OCI-LY7 (cell line): ENCODE data around the gene SLC27A6. TPM values are rescaled to one million over a fixed set of nuclear protein-coding genes. Genes with fewer than 3 reads are reported as not detected.

ENCODE experiments used
- BruUV-seq: library from RNA; stranded (reverse); fragments of 400-500 nt; replicated peaks from 2 replicates; lab custom pipeline; 2021; lab: Mats Ljungman, UMichigan
- CTCF ChIA-PET: fragments of 300-600 bp; sonication (Branson Sonifier 250); formaldehyde crosslinking; loops from one replicate; lab custom pipeline; 2022; ENCODE audit warnings: antibody characterized with exemption; ENCODE audit not compliant: unreplicated experiment; lab: Charles Lee
- POLR2A ChIA-PET: fragments of 300-600 bp; sonication (Branson Sonifier 250); formaldehyde crosslinking; loops from one replicate; lab custom pipeline; 2022; ENCODE audit warnings: antibody characterized with exemption; lab: Charles Lee
- DNase-seq: peaks from one replicate; pipeline ENCODE4 v3.0.0-alpha.2; 2015; ENCODE audit warnings: low spot score
- H2AFZ ChIP-seq: fragments of 200-600 bp; sonication (generic), shearing (Covaris generic); 2 replicates; pipeline ENCODE4 v1.6.1; 2014; ENCODE audit warnings: mild to moderate bottlenecking, antibody characterized with exemption, low read length, moderate library complexity
- H3K27ac ChIP-seq: fragments of 200-600 bp; sonication (generic); 2 replicates; pipeline ENCODE4 v1.5.1; 2014; ENCODE audit warnings: mixed run types, low read depth, mild to moderate bottlenecking, moderate library complexity, low read length, inconsistent platforms; ENCODE audit not compliant: poor library complexity, severe bottlenecking
- H3K36me3 ChIP-seq: fragments of 200-600 bp; sonication (generic); 2 replicates; pipeline ENCODE4 v1.6.1; 2014; ENCODE audit warnings: mild to moderate bottlenecking, antibody characterized with exemption, low read length, moderate library complexity, mixed read lengths; ENCODE audit not compliant: insufficient read depth
- H3K4me1 ChIP-seq: fragments of 200-600 bp; sonication (generic); 2 replicates; pipeline ENCODE4 v1.5.1; 2014; ENCODE audit warnings: mild to moderate bottlenecking, low read length; ENCODE audit not compliant: insufficient read depth, poor library complexity, severe bottlenecking
- H3K4me2 ChIP-seq: fragments of 200-600 bp; sonication (generic); 2 replicates; pipeline ENCODE4 v1.6.1; 2014; ENCODE audit warnings: mild to moderate bottlenecking, low read length
- H3K4me3 ChIP-seq: fragments of 200-600 bp; sonication (generic); 2 replicates; pipeline ENCODE4 v1.5.1; 2014; ENCODE audit warnings: mild to moderate bottlenecking, low read depth, low read length; ENCODE audit not compliant: poor library complexity, severe bottlenecking
- H3K79me2 ChIP-seq: fragments of 200-600 bp; sonication (generic); 2 replicates; pipeline ENCODE4 v1.6.1; 2016; ENCODE audit warnings: low read depth, mild to moderate bottlenecking, low read length, moderate library complexity, mixed read lengths; ENCODE audit not compliant: insufficient read depth
- H3K9me2 ChIP-seq: fragments of 200-600 bp; sonication (generic); 2 replicates; pipeline ENCODE4 v1.6.1; 2016; ENCODE audit warnings: mild to moderate bottlenecking, low read length, mixed read lengths; ENCODE audit not compliant: insufficient read depth
- H3K9me3 ChIP-seq: fragments of 200-600 bp; sonication (generic); 2 replicates; pipeline ENCODE4 v1.6.1; 2014; ENCODE audit warnings: mild to moderate bottlenecking, mixed run types, low read length, mixed read lengths
- H4K20me1 ChIP-seq: fragments of 200-600 bp; sonication (generic); 2 replicates; pipeline ENCODE4 v1.6.1; 2014; ENCODE audit warnings: mild to moderate bottlenecking, antibody characterized with exemption, low read length, moderate library complexity, mixed read lengths; ENCODE audit not compliant: insufficient read depth
- EZH2phosphoT487 ChIP-seq: fragments of 200-600 bp; sonication (generic); IDR thresholded peaks from 2 replicates; pipeline ENCODE4 v1.6.1; 2018; ENCODE audit warnings: low read depth, borderline replicate concordance, mild to moderate bottlenecking, mixed run types, antibody characterized with exemption, low read length, moderate library complexity, mixed read lengths
- intact Hi-C: fragments of 100-400 bp; cut with micrococcal nuclease; formaldehyde crosslinking; loops from one replicate; pipeline ENCODE4 v1.10.0; 2022; ENCODE audit not compliant: unreplicated experiment
- total RNA-seq, 2 experiments: library from RNA; depleted of rRNA in 1 of 2; stranded (reverse); fragments of >200 nt in 1 of 2; shearing (Covaris generic) in 1 of 2; gene quantifications; 2 replicates each; pipeline ENCODE4 v1.2.3, GENCODE V29; 2014 to 2022
- TF ChIP-seq, protein P1 (sequence below): fragments of 200-600 bp; sonication (generic); conservative IDR thresholded peaks from 2 replicates; pipeline ENCODE4 v1.5.1; 2014; ENCODE audit warnings: mild to moderate bottlenecking, antibody characterized with exemption, low read length, moderate library complexity, mixed read lengths

SLC27A6 gene
- total RNA-seq, 2 experiments from 2014 or later, result not detected

DNA sequence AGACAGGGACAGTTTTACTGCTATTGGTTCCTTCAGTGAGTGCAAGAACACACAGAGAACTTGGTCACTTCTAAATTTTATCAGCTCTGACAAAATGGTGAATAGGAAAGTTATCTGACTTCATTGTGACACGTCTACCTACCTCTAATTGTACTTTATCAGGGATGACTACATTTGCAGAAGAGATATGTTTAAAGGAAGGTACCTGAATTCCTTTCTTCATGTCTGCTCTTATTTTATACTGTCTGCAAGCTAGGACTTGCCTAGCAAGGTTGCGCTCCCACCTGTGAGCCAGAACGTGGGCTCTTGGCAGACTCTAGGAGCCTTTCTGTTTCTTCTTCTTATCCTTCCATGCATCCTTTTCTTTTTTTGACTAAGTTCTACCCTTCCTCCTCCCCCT is 1.6 kb downstream of the SLC27A6 start:
- Histone ChIP-seq H3K9me2 (no peaks in the 10 kb centered on the region), H3K79me2 (no peaks in the 10 kb centered on the region), H3K4me3 (no peak overlapping the region), H3K9me3 (no peaks in the 10 kb centered on the region), H3K4me1 (no peaks in the 10 kb centered on the region), H2AFZ (no peak overlapping the region), H3K27ac (no peak overlapping the region), H3K4me2 (no peak overlapping the region), H3K36me3 (no peaks in the 10 kb centered on the region), H4K20me1 (no peaks in the 10 kb centered on the region)
- POLR2A ChIA-PET, result no interaction called here
- BruUV-seq, result no TSS peak
- no peak for TF ChIP-seq EZH2phosphoT487
- TF ChIP-seq, protein P1, sequence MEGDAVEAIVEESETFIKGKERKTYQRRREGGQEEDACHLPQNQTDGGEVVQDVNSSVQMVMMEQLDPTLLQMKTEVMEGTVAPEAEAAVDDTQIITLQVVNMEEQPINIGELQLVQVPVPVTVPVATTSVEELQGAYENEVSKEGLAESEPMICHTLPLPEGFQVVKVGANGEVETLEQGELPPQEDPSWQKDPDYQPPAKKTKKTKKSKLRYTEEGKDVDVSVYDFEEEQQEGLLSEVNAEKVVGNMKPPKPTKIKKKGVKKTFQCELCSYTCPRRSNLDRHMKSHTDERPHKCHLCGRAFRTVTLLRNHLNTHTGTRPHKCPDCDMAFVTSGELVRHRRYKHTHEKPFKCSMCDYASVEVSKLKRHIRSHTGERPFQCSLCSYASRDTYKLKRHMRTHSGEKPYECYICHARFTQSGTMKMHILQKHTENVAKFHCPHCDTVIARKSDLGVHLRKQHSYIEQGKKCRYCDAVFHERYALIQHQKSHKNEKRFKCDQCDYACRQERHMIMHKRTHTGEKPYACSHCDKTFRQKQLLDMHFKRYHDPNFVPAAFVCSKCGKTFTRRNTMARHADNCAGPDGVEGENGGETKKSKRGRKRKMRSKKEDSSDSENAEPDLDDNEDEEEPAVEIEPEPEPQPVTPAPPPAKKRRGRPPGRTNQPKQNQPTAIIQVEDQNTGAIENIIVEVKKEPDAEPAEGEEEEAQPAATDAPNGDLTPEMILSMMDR, result no peak
- DNase-seq, result no peak
- CTCF ChIA-PET, result no interaction called here
- intact Hi-C loops, result no loop called here

DNA sequence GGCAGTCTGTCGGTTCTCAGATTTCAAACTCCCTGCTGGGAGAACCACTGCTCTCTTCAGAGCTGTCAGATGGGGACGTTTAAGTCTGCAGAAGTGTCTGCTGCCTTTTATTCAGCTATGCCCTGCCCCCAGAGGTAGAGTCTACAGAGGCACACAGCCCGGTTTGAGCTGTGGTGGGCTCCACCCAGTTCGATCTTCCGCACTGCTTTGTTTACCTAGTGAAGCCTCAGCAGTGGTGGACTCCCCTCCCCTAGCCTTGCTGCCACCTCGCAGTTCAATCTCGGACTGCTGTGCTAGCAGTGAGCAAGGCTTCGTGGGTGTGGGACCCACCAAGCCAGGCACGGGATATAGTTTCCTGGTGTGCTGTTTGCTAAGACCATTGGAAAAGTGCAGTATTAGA is 8.0 kb downstream of the SLC27A6 start:
- Histone ChIP-seq H3K4me1 (no peaks in the 10 kb centered on the region), H3K9me3 (no peaks in the 10 kb centered on the region), H3K79me2 (no peaks in the 10 kb centered on the region), H3K9me2 (no peaks in the 10 kb centered on the region), H3K27ac (no peak overlapping the region), H3K36me3 (no peaks in the 10 kb centered on the region), H3K4me3 (no peak overlapping the region), H4K20me1 (no peaks in the 10 kb centered on the region), H3K4me2 (no peak overlapping the region), H2AFZ (no peak overlapping the region)
- TF ChIP-seq, protein P1, result no peak
- TF ChIP-seq EZH2phosphoT487, result no peak
- intact Hi-C loops, result no loop called here
- POLR2A ChIA-PET, result no interaction called here
- CTCF ChIA-PET, result no interaction called here
- no TSS peak for BruUV-seq
- DNase-seq, result no peak

DNA sequence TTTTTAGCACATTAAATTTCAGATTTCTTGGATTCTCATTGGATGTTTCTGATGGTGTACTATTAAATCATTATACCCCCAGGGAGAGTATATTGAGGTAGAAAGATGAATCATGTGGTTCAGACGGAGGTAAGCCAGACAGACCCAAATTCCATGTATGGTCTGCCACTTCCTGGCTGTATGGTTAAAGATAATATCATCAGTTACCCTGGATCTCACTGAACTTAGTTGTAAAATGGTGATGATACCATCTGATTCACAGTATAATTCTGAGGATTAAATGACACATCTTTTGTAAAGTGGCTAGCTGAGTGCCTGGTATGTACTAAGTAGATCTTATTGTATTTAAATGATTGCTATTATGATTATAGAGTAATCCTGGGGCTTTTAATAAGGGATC is 9.3 kb downstream of the SLC27A6 start:
- Histone ChIP-seq H3K9me3 (no peaks in the 10 kb centered on the region), H3K4me2 (no peak overlapping the region), H2AFZ (no peak overlapping the region), H3K27ac (no peak overlapping the region), H3K36me3 (no peaks in the 10 kb centered on the region), H3K9me2 (no peaks in the 10 kb centered on the region), H3K79me2 (no peaks in the 10 kb centered on the region), H4K20me1 (no peaks in the 10 kb centered on the region), H3K4me1 (no peaks in the 10 kb centered on the region), H3K4me3 (no peak overlapping the region)
- intact Hi-C loops, result no loop called here
- no peak for DNase-seq
- TF ChIP-seq, protein P1, result no peak
- no peak for TF ChIP-seq EZH2phosphoT487
- no TSS peak for BruUV-seq
- ChIA-PET POLR2A (interaction anchor here (0.5 kb wide), 1 partner anchor 56 kb away, joined by 3 read pairs; no protein-coding TSS in a partner anchor), CTCF (no interaction called here)
